B cell (primary cell): ENCODE results near the gene STARD3NL. TPM values are rescaled to one million over a fixed set of nuclear protein-coding genes. Genes with fewer than 3 reads are reported as not detected.
A peak's percentile ranks its signal among the peaks of the same experiment; 100 is the strongest.

ENCODE experiments used
- ATAC-seq: fragments of 200-7000 bp; cut with Tn5 transposase; one replicate; pipeline ENCODE4 v1.10.0; 2021; ENCODE audit warnings: low read depth, mild to moderate bottlenecking, moderate number of reproducible peaks, moderate library complexity
- CTCF ChIA-PET: fragments of 350-600 bp; sonication (Branson Sonifier 250); formaldehyde crosslinking; loops from one replicate; lab custom pipeline; 2021; ENCODE audit warnings: antibody characterized with exemption, inconsistent platforms; lab: Charles Lee
- POLR2A ChIA-PET: fragments of 350-600 bp; sonication (Branson Sonifier 250); formaldehyde crosslinking; loops from one replicate; lab custom pipeline; 2021; ENCODE audit warnings: antibody characterized with exemption; lab: Charles Lee
- DNase-seq: peaks from one replicate; pipeline ENCODE4 v3.0.0; 2013
- H2AFZ ChIP-seq: 2 replicates; pipeline ENCODE4 v1.6.1; 2012; ENCODE audit warnings: mild to moderate bottlenecking, low read depth, low read length; ENCODE audit not compliant: insufficient read depth, poor library complexity, severe bottlenecking
- H3K27ac ChIP-seq, 2 donors: 1 replicate in 1 of 2; 2 replicates in 1 of 2; pipeline ENCODE4 v1.5.1; 2012 to 2013; ENCODE audit warnings: low read length in 2 of 2, mild to moderate bottlenecking in 2 of 2, moderate library complexity in 1 of 2
- H3K27me3 ChIP-seq, 4 experiments: fragments of 200-600 bp in 1 of 4; sonication (generic) in 1 of 4; replicated peaks in 1 of 4; 1 replicate in 2 of 4; 2 replicates in 2 of 4; pipeline versions ENCODE4 v1.6.1 to v1.7.0; 2013 to 2016; ENCODE audit warnings: low read length in 3 of 4, mild to moderate bottlenecking in 2 of 4, mixed read lengths in 1 of 4, moderate library complexity in 1 of 4; ENCODE audit not compliant: insufficient read depth in 4 of 4, control insufficient read depth in 3 of 4; ENCODE audit errors: control extremely low read depth in 1 of 4
- H3K36me3 ChIP-seq, 2 experiments: replicated peaks in 1 of 2; 1 replicate in 1 of 2; 2 replicates in 1 of 2; pipeline versions ENCODE4 v1.6.1 to v1.7.1; 2013; ENCODE audit warnings: low read length in 1 of 2; ENCODE audit not compliant: insufficient read depth in 2 of 2, control insufficient read depth in 1 of 2; ENCODE audit errors: control extremely low read depth in 1 of 2, extremely low read depth in 1 of 2
- H3K4me1 ChIP-seq, 2 donors: fragments of 200-600 bp in 1 of 2; sonication (generic) in 1 of 2; 1 replicate in 1 of 2; 2 replicates in 1 of 2; pipeline versions ENCODE4 v1.5.1 to v1.6.1; 2013 to 2017; ENCODE audit warnings: low read length in 2 of 2; ENCODE audit not compliant: control insufficient read depth in 2 of 2, insufficient read depth in 2 of 2
- H3K4me2 ChIP-seq: replicated peaks from 2 replicates; pipeline ENCODE3; 2012; ENCODE audit warnings: mild to moderate bottlenecking, low read depth, low read length; ENCODE audit not compliant: poor library complexity, severe bottlenecking
- H3K4me3 ChIP-seq, 5 experiments: fragments of 200-600 bp in 1 of 5; sonication (generic) in 1 of 5; 1 replicate in 3 of 5; 2 replicates in 2 of 5; pipeline versions ENCODE4 v1.5.1 to v1.7.0; 2011 to 2016; ENCODE audit warnings: low read length in 4 of 5, mild to moderate bottlenecking in 4 of 5, low read depth in 2 of 5, control low read depth in 1 of 5, moderate library complexity in 1 of 5; ENCODE audit not compliant: insufficient read depth in 1 of 5; ENCODE audit errors: control extremely low read depth in 1 of 5, extremely low read depth in 1 of 5
- H3K79me2 ChIP-seq: fragments of 200-600 bp; sonication (generic); one replicate; pipeline ENCODE4 v1.6.0; 2016; ENCODE audit warnings: low read length; ENCODE audit not compliant: control insufficient read depth, insufficient read depth
- H3K9ac ChIP-seq: fragments of 200-600 bp; sonication (generic); 2 replicates; pipeline ENCODE4 v1.6.1; 2017; ENCODE audit warnings: mild to moderate bottlenecking, low read length, moderate library complexity
- H3K9me3 ChIP-seq, 3 donors: one replicate each; pipeline versions ENCODE4 v1.6.1 to v1.7.1; 2013; ENCODE audit warnings: low read length in 2 of 3; ENCODE audit not compliant: control insufficient read depth in 2 of 3, insufficient read depth in 1 of 3; ENCODE audit errors: control extremely low read depth in 1 of 3
- H4K20me1 ChIP-seq: 2 replicates; pipeline ENCODE4 v1.6.0; 2012; ENCODE audit warnings: mild to moderate bottlenecking, low read length; ENCODE audit not compliant: insufficient read depth, control insufficient read depth, poor library complexity, severe bottlenecking
- H3K27ac Mint-ChIP-seq: one replicate; pipeline ENCODE4 v1.8.0; 2021; ENCODE audit warnings: mixed read lengths
- H3K27me3 Mint-ChIP-seq: one replicate; pipeline ENCODE4 v1.8.0; 2021; ENCODE audit warnings: mixed read lengths
- H3K4me1 Mint-ChIP-seq: one replicate; pipeline ENCODE4 v1.8.0; 2021; ENCODE audit warnings: mixed read lengths
- H3K4me3 Mint-ChIP-seq: one replicate; pipeline ENCODE4 v1.8.0; 2021; ENCODE audit warnings: mixed read lengths
- H3K9me3 Mint-ChIP-seq: one replicate; pipeline ENCODE4 v1.8.0; 2022; ENCODE audit warnings: mixed read lengths; ENCODE audit not compliant: insufficient read depth
- EZH2 ChIP-seq: IDR thresholded peaks from 2 replicates; pipeline ENCODE4 v1.6.1; 2012; ENCODE audit warnings: borderline replicate concordance, low read depth, mild to moderate bottlenecking, moderate library complexity, low read length; ENCODE audit not compliant: insufficient read depth, poor library complexity, severe bottlenecking
- WGBS: methylation state at CpG from one replicate; pipeline ENCODE4 v1.1.5; 2013; ENCODE audit warnings: missing lambda C conversion rate; ENCODE audit not compliant: insufficient coverage; 5-methylcytosine and 5-hydroxymethylcytosine counted together
- intact Hi-C: fragments of 100-400 bp; cut with micrococcal nuclease; formaldehyde crosslinking; loops from one replicate; pipeline ENCODE4 v1.10.0; 2022
- polyA plus RNA-seq: library from polyadenylated mRNA; depleted of rRNA; stranded (reverse); fragments of >200 nt; gene quantifications from 2 replicates; pipeline ENCODE4 v1.2.3, GENCODE V29; 2012
- total RNA-seq, 2 donors: library from RNA; stranded (reverse); fragments of 120-200 nt in 1 of 2; gene quantifications; 1 replicate in 1 of 2; 2 replicates in 1 of 2; pipeline versions ENCODE4 v1.2.3 to v1.2.4, GENCODE V29; 2013 to 2022
- TF ChIP-seq, protein P1 (sequence below): fragments of 200-600 bp; IDR thresholded peaks from one replicate; pipeline ENCODE4 v1.8.0; 2022; ENCODE audit warnings: antibody characterized with exemption, mild to moderate bottlenecking

The STARD3NL gene
- total and polyA plus RNA-seq, 2 donors (not counting 1 experiment from before 2014, with no cell fraction given): 13.4 to 24.5 TPM

DNA sequence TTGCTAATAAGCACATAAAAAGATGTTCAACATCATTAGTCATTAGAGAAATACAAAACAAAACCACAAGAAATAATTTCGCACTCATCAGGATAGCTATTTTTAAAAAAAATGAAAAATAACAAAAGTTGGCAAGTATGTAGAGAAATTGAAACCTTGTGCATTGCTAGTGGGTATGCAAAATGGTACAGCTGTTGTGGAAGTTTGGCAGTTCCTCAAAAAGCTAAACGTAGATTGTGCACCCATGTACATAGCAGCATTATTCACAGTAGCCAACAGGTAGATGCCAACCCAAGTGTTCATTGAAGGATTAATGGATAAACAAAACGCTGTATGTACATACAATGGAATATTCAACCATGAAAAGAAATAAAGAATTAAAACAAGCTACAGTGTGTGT lies 35.3 kb upstream of the STARD3NL start:
- Histone ChIP-seq H3K36me3 (no peaks in the 10 kb centered on the region), H3K27me3 (no peaks in the 10 kb centered on the region), H3K4me1 (no peaks in the 10 kb centered on the region), H2AFZ (no peak overlapping the region), H4K20me1 (no peaks in the 10 kb centered on the region), H3K9me3 (no peaks in the 10 kb centered on the region), H3K9ac (no peak overlapping the region), H3K27ac (no peak overlapping the region), H3K4me2 (no peak overlapping the region), H3K79me2 (no peaks in the 10 kb centered on the region), H3K4me3 (no peak overlapping the region)
- H3K9me3 Mint-ChIP-seq: no peaks in the 10 kb centered on the region
- peaks cover 13% of the 10 kb centered on the region for H3K27me3 Mint-ChIP-seq
- POLR2A ChIA-PET: no interaction called here
- no CpG with 5 or more reads among the region's 3 CpGs for WGBS
- DNase-seq (peak; percentile 7), ATAC-seq (no peak)
- intact Hi-C loops: no loop called here
- H3K4me1 Mint-ChIP-seq: peaks cover 6% of the 10 kb centered on the region
- CTCF ChIA-PET: interaction anchor here (1.1 kb wide), 1 partner anchor 36 kb away, joined by 4 read pairs; no protein-coding TSS in a partner anchor
- TF ChIP-seq, protein P1, sequence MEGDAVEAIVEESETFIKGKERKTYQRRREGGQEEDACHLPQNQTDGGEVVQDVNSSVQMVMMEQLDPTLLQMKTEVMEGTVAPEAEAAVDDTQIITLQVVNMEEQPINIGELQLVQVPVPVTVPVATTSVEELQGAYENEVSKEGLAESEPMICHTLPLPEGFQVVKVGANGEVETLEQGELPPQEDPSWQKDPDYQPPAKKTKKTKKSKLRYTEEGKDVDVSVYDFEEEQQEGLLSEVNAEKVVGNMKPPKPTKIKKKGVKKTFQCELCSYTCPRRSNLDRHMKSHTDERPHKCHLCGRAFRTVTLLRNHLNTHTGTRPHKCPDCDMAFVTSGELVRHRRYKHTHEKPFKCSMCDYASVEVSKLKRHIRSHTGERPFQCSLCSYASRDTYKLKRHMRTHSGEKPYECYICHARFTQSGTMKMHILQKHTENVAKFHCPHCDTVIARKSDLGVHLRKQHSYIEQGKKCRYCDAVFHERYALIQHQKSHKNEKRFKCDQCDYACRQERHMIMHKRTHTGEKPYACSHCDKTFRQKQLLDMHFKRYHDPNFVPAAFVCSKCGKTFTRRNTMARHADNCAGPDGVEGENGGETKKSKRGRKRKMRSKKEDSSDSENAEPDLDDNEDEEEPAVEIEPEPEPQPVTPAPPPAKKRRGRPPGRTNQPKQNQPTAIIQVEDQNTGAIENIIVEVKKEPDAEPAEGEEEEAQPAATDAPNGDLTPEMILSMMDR: no peak
- TF ChIP-seq EZH2: no peak
- H3K4me3 Mint-ChIP-seq: no peak overlapping the region
- no peak overlapping the region for H3K27ac Mint-ChIP-seq

DNA sequence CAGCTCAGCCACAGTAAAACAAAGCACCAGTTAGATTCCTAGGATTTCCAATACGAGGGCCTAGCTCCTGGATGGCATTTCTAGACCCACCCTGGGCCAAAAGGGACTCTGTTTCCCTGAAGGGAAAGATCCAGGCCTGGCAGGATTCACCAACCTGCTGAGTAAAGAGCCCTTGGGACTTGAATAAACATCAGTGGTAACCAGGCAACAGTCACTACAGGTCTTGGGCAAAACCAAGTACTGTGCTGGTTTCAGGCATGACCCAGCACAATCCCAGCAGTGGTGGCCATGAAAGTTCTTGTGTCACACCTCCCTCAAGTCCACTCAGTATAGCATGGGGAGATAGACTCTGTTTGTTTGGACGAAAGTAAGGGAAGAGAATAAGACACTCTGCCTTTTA lies 31.0 kb upstream of the STARD3NL start:
- no peaks in the 10 kb centered on the region for H3K36me3 ChIP-seq
- no peaks in the 10 kb centered on the region for H4K20me1 ChIP-seq
- peaks cover 0 to 7% (median 0%) of the 10 kb centered on the region in 3 donors for H3K9me3 ChIP-seq
- H3K27me3 ChIP-seq: no peaks in the 10 kb centered on the region
- H3K27ac ChIP-seq: no peak overlapping the region
- Mint-ChIP-seq H3K4me1 (peaks cover 4% of the 10 kb centered on the region), H3K9me3 (no peaks in the 10 kb centered on the region), H3K27ac (no peak overlapping the region), H3K27me3 (peaks cover 18% of the 10 kb centered on the region), H3K4me3 (no peak overlapping the region)
- no peak overlapping the region for H2AFZ ChIP-seq
- no peak overlapping the region for H3K9ac ChIP-seq
- no peak overlapping the region for H3K4me3 ChIP-seq
- H3K4me1 ChIP-seq: no peaks in the 10 kb centered on the region
- no peak for ATAC-seq
- DNase-seq: no peak
- WGBS: 70% methylated on average over 1 of the region's 2 CpGs
- no peaks in the 10 kb centered on the region for H3K79me2 ChIP-seq
- POLR2A ChIA-PET: no interaction called here
- TF ChIP-seq EZH2: no peak
- TF ChIP-seq, protein P1: no peak
- CTCF ChIA-PET: no interaction called here
- intact Hi-C loops: no loop called here
- no peak overlapping the region for H3K4me2 ChIP-seq
